Stimulated activated CD4-positive, alpha-beta T cell treated with anti-CD3 and anti-CD28 coated beads, Interleukin-1b, Interleukin-23, amount 100 ng/mL, for 4 hours (primary cell): ENCODE results near the gene DENND1A.

Experiments used
- DNase-seq, 2 donors: peaks; one replicate each; pipeline ENCODE4 v3.0.0-alpha.2; 2020; ENCODE audit warnings: low read depth in 2 of 2

The DENND1A gene

DNA sequence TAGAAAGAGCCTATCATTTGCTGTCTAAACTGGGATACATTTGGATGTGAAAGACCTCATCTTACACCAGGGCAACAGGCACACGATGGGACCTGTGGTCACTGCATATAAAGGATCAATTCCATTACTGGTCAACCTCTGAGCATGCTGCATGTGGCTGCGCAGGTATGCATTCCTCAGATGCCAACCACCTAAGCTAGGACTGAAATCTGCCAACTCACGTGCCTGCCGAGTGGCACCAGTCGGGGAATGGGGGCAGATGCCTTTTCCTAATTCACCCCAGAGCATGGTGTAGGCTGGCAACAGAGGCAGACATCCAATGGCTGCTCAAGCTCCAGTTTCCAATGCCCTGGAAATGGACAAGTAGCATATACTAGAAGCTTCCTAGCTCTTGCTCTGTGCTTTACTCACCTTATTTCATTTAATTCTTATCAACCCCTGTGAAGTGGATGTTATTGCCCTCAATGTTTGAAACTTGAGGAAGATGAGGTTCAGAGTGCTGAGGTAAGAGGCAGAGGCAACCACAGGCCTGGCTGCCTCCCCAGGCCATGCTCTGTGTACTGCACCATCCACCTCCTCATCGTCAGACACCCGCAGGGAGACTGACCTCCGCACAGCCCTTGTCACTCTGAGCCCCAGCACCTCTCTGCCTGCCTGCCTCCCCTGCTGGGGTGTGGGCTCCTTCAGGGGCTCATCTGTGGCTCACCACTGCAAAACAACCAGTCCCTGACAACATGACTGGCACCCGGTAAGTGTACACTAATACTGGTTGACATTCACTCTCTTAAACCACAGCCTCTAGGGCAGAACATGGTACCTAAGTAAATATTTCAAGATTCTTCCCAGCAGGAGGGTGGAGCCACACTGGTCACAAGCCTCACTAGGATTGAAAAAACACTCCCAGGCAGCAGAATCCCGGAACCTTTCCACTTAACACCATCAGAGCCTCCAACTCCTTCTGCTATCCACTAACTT lies 345.4 kb downstream of the DENND1A start:
- DNase-seq: no peak

GRCh38 chr9:123583646-123584045 lies 346.3 kb downstream of the DENND1A start:
- DNase-seq: no peak

- DNase-seq: no peak
Observed at GRCh38 chr9:123571240-123571639, 358.7 kb downstream of the DENND1A start.

DNA sequence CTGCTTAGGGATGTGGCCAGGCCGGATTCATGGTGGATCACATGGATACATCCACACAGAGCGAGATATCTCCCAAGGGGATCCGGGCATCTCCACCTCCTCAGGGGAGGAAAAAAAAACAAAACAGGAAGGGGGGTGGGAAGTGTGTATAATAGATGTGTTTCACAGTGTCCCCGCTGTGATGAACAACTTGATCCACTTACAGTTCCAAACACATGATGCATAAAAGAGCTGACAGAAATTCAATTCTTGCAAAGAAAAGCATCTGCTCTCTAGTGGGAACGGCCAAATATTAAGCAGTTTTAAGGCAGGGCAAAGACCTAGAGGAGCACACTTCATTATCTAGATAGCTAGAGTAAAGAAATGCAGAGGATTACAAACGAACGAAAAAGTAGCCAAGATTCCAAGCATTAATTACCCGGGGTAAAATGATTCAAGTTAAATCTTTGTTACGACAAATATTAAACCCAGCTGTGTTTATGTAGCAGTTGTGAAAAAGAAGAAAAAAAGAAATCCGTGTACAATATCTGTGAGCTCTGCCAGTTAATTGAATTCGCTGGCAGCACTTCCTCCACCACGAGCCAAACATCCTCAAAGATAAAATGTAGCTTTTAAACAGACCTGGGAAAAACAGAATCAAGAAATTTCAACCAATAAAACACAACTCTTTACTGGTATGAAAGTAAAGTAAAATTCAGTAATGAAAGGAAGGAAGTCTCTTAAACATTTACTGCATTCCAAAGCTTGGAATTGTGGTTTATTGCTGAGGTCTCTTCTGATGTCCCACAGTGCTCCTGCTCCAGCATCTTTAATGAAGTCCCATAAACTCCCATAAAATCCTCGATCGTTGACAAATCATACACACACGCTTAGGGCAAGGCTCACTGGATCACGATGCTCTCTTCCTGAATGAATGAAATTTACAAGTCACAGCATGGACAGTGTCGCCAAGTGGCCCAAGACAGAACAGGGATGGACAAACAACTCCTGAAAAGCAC lies 360.9 kb downstream of the DENND1A start:
- DNase-seq: no peak

- no peak for DNase-seq
Observed at GRCh38 chr9:123567013-123567412, 362.9 kb downstream of the DENND1A start.

DNA sequence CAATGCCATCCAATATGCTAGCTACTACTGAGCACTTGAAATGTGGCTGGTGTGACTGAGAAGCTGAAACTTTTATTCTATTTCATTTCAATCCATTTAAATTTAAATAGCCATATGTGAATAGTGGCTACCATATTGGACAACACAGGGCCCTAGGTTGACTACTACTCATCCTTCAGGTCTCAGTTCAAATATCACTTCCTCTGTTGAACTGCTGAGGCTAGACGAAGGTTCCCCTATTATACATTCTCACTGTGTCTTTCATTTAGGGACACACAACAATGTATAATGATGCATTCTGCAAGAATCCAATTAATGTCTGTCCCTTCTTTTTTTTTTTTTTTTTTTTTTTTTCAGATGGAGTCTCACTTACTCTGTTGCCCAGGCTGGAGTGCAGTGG lies 365.3 kb downstream of the DENND1A start:
- DNase-seq: no peak

DNA sequence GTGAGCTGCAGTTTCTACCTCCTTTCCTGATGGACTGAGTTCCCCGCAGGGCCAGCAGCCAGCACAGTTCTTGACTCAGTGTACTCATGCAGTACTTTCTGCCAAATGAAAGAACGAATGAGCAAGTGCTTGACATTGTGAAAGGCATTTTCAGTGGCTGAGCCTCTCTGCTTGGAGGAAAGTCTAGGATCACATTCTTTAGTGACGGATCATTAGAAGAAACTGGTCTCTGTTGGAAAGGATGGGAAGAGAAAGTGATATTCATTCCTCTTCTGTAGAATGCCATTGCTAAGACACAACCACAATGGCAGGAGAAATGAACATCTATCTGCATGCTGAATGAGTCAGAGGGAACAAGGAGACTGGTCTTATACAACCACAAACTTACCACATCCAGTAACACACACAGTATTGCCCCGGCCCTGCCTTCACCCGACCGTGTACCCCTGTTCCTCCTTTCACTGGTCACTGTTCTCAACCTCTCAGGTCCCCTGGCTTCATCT lies 367.0 kb downstream of the DENND1A start:
- no peak for DNase-seq

DNA sequence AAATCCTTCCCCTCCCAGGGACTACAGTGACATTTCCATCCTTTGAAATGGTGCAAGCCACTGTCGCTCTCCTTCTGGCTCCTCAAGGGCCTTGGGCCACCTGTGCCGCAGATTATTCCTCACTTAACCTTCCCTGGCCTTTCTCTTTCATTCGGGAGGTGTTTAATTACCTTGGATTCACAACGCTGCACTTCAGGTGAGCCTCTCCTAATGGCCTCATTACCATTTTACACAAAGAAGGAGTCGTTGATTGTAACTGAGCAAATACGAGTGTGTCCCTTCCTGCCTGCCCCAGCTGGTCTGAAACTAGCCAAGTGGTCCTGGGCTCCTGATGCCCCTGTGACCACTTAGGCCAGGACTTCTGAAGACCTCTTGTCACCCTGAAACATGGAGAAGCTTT lies 368.9 kb downstream of the DENND1A start:
- DNase-seq: no peak

DNA sequence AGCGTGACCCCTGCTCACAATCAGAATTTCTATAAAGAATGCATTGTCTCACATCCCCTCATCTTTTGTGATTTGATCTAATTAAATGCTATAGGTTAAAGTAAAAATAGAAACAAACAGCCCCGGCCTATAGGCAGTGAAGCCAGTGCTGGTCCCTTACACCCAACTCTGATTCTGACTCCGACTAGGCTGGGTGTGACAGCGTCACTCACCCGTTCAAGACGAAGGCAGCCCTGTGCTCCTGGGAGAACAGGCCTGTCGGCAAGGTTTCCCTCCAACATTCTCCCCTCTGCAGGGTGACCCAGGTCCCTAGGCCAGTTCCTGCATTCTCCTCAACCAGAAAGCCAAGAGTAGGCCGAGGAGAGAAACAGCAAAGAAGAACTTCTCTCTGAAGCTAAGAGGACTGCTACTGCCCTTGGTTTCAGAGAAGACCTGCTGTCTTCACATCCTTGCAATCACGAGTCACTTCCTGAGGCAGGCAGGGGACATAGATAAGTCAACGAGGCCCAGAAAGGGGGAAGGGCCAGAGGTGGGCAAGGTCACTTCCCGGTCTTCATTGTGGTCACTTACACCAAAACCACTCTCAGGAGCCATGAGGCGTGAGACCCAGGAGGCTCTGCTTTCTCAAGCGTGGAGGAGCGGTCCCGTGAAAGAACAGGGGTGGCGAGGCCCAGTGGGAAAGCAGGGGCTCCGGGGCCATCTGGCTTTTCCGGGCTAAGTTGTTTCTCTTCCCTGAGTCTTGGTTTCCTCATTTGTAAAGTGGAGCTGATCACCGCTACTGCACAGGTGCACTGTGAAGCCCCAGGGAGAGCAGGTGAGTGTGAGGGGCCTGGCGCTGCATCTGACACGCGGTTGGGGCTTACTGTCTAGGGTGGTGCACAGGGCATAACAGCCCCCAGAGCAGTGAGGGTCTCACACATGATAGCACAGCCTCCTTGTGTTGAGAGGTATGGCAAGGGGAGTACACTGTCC lies 373.2 kb downstream of the DENND1A start:
- DNase-seq: no peak

- no peak for DNase-seq
Observed at GRCh38 chr9:123555646-123556045, 374.3 kb downstream of the DENND1A start.

- DNase-seq: no peak
Observed at GRCh38 chr9:123552530-123552929, 377.4 kb downstream of the DENND1A start.

DNA sequence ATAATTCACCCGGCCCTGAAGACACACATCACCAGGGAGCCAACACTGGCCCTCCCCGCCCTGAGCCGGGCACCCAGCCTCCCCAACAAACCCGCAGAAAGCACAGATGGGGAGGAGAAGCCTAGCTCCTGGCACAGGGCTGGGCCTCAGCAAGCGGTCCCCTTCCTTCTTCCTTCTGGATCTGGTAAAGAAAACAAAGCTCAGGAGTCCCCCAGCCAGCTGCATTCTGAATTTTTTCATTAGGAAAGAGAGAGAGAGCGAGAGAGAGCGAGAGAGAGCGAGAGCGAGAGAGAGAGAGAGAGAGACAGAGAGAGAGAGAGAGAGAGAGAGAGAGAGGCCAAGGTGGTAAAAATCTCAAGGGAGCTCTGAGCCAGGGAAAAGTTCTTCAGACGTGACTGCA lies 378.2 kb downstream of the DENND1A start:
- DNase-seq: no peak

- DNase-seq: no peak
Observed at GRCh38 chr9:123550797-123551196, 379.1 kb downstream of the DENND1A start.

- DNase-seq: no peak
Observed at GRCh38 chr9:123550012-123550411, 379.9 kb downstream of the DENND1A start.

DNA sequence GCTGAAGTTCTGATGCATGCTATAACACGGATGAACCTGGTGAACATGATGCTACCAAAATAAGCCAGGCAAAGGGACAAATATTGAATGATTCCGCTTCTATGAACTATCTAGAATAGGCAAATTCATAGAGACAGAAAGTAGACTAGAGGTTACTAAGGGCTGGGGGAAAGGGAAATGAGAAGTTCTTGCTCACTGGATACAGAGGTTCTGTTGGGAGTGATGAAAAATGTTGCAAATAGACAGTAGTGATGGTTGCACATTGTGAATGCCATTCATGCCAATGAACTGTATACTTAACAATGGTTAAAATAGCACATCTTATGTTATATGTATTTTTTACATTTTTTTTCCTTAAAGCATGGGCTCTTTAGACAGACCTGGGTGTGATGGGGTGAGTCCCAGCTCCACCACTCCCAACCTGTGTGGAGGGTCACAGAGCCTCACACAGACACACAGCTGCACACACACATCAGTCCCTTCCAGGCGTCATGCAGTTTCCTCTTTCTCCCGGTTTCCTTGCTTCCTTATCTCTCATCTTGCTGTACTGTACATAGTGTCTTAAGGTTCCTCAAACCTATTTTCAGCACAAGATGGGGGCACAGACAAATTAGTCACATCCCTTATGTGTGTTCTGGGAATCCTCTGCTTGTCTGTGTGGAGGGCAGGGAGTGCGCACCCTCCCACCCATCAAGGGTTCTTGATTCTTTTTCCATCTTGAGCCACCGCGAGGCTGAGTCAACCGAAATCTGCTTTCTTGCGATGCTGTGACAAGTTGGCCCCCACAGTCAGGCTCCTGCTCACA lies 381.0 kb downstream of the DENND1A start:
- DNase-seq: peak; percentile 3 to 33

GRCh38 chr9:123544007-123544827 lies 385.7 kb downstream of the DENND1A start:
- no peak for DNase-seq

DNA sequence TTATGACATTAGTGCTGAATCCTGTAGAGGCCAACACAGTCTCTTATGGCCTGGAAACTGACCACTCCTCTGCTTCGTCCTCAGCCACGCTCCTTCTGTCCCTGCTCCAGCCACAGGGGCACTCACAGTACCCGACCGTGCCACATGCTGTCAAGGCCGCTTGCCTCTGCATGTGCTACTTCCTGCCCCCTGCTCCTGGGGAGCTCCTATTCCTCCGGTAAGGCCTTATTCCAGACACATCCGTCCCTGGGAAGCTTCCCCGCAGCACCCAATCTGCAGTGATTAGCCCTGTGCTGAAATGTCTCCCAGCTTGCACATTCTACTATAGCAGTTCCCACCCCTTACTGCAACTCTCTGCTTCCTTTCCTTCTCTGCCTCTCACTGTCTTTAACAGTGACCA lies 386.4 kb downstream of the DENND1A start:
- no peak for DNase-seq

DNA sequence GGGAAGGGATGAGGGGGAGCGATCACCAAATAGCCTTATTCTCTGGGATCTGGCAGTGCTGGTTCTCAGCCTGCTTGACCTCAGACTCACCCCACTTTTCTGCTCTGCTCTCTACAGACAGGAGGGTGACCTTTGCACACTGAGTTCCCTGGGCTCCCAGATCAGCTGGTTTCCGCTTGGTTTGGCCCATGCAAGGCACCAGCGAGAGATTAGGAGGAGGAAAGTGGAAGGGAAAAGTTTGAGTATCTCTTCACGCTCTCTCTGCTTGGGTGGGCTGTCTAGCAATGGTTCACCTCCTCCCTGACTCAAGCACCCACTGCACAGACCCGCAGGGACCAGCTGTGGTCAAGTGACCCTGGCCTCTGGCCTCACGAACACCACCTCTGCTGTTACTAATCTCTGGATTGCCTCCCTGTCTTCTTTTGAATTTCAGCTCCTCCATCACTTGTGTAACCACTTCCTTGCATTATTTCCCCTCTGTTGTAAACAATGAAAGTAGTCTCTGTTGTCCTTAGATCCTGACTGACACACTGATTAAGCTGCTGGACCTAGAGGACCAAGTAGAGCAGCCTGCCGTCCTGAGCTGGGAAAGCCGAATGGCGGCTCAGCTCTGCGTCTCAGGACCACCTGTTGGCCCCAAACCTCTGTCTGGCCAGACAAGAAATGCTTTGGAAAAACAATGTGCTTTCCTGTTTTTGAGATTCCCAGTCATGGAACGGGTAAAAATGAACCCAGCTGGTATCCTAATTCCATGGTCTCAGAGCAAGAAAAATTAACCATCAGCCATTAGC lies 387.3 kb downstream of the DENND1A start:
- no peak for DNase-seq
